Immature natural killer cell (primary cell): ENCODE data around the gene ACTN1. TPM values are rescaled to one million over a fixed set of nuclear protein-coding genes. Genes with fewer than 3 reads are reported as not detected.
"Not testable (repeated sequence)": the region's sequence is repeated elsewhere in the genome, so short reads cannot be mapped to it uniquely, and the experiment has no call there.

ENCODE experiments used
- DNase-seq, 3 donors: peaks; one replicate each; pipeline ENCODE4 v3.0.0; 2022; ENCODE audit warnings: mixed read lengths in 1 of 3
- H3K27ac Mint-ChIP-seq, 6 donors: one replicate each; pipeline ENCODE4 v1.8.0; 2020; ENCODE audit warnings: mixed read lengths in 6 of 6, mild to moderate bottlenecking in 5 of 6, inconsistent platforms in 4 of 6, moderate library complexity in 3 of 6
- H3K27me3 Mint-ChIP-seq, 3 donors: one replicate each; pipeline ENCODE4 v1.8.0; 2020 to 2021; ENCODE audit warnings: low read depth in 3 of 3, mild to moderate bottlenecking in 3 of 3, mixed read lengths in 3 of 3, moderate library complexity in 3 of 3, inconsistent platforms in 1 of 3
- H3K36me3 Mint-ChIP-seq, 3 donors: one replicate each; pipeline ENCODE4 v1.8.0; 2020; ENCODE audit warnings: mixed read lengths in 3 of 3, inconsistent platforms in 2 of 3, mild to moderate bottlenecking in 2 of 3
- H3K4me1 Mint-ChIP-seq, 2 donors: one replicate each; pipeline ENCODE4 v1.8.0; 2020; ENCODE audit warnings: inconsistent platforms in 2 of 2, mild to moderate bottlenecking in 2 of 2, mixed read lengths in 2 of 2, moderate library complexity in 1 of 2
- H3K4me3 Mint-ChIP-seq, 5 donors: one replicate each; pipeline ENCODE4 v1.8.0; 2020; ENCODE audit warnings: mild to moderate bottlenecking in 5 of 5, mixed read lengths in 5 of 5, inconsistent platforms in 3 of 5, moderate library complexity in 3 of 5
- H3K9me3 Mint-ChIP-seq, 6 donors: one replicate each; pipeline ENCODE4 v1.8.0; 2020; ENCODE audit warnings: mild to moderate bottlenecking in 6 of 6, mixed read lengths in 6 of 6, inconsistent platforms in 4 of 6, moderate library complexity in 3 of 6
- polyA plus RNA-seq, 3 donors: library from polyadenylated mRNA; unstranded; fragments of 300-500 nt; fragmentation: Illumina TruSeq; gene quantifications; one replicate each; pipeline ENCODE4 v1.2.3, GENCODE V29; 2021

Gene ACTN1
- polyA plus RNA-seq, 3 donors from 2014 or later: 5.2 to 9.7 (median 9.3) TPM

DNA sequence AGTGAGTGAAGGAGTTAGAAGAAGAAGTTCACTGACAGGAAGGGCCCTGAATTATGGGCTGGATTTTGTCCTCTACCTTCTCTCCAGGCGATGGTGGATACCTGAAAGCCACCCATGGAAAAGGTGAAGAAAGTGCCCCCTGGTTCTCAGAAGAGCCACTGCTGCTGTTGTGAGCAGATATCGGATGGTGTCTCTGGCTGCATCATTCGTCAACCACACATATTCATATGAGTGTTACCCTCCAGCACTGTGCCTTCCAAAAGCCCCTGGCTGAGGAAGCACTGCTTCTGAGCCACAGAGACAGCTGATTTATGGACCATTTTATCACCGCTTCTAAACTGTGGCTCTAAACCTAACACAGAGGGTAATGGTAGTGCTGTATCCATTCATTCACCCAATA lies 2.0 kb upstream of the ACTN1 start:
- H3K9me3 Mint-ChIP-seq: no peaks in the 10 kb centered on the region
- H3K4me3 Mint-ChIP-seq: no peak overlapping the region
- peak overlapping the region in 1 of 6 donors; percentile 55 for H3K27ac Mint-ChIP-seq
- DNase-seq: no peak
- no peaks in the 10 kb centered on the region for H3K36me3 Mint-ChIP-seq
- H3K4me1 Mint-ChIP-seq: peaks cover 16 to 18% of the 10 kb centered on the region in 2 donors
- peaks cover 2 to 13% (median 13%) of the 10 kb centered on the region in 3 donors for H3K27me3 Mint-ChIP-seq

DNA sequence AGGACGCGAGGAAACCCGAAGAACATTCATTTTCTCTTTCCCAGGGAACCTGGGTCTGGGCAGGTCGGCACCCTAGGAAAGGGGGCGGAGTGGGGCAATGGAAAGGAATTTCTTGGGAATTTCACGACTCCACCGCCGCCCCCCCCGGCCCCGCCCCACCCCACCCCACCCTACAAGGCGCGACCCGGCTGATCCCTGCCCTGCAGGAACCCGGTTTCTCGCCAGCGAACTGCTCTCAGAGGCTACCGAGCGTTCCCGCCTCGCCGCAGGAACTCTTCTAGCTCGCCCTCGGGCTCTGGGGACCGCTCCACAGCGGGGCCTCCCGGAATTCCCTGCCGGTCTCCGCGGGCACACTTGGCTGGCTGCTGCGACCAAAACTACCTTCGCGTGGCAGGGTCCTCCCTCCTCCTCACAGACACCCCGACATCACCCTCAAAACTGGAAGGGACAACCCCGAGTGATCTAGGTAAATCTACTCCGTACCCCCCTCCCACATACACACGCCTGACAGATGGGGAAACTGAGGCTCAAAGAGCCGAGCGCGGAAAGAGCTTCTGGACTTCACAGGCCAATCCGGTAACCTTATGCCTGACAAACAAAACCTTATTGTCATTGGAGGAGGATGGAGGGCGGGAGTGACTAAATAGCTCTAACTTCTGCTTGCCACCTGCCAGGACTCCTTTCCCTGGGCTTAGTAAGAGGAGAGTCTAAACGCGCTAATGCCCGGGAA lies 785 bp upstream of the ACTN1 start:
- Mint-ChIP-seq H3K4me3 (peak overlapping the region; percentile 68 to 93 (median 77)), H3K27ac (peak overlapping the region in 1 of 6 donors; percentile 13), H3K9me3 (no peaks in the 10 kb centered on the region), H3K4me1 (peaks cover 19% of the 10 kb centered on the region in 2 donors), H3K27me3 (peaks cover 2 to 13% (median 13%) of the 10 kb centered on the region in 3 donors), H3K36me3 (no peaks in the 10 kb centered on the region)
- DNase-seq: no peak

DNA sequence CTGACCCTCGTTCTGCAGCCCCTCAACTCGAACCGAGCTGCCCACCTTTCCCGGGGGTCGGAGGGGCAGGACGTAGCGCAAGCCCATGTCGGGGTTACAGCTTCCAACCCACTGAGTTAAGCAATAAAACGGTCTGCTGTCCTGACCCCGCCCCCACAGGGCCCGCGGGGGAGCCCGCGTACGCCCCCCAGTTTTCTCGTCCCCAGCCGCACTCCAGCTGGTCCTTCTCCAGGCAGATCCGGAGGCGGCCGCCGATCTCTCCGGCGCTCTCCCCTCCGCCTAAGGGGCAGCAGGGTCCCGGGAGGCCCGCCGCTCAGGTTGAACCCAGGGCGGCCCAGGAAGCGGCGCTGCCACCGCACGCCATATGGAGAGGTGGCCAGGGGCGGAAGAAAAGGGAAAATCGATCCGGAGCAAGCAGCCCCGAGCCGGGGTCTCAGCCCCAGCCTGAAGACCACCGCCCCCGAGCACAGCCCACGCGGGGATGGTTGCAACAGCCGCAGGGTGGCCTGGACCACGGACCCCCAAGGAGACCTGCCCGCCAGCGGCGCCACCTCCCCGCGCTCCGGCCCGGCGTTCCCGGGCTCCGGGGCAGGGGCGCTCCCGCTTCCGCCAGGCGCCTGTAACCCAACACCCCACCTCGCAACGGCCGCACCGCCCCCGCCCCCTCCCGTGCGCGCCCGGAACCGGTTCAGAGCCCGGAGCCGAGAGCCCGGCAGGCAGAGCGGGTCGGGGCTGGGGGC lies 760 bp downstream of the ACTN1 start:
- peaks cover 19% of the 10 kb centered on the region in 2 donors for H3K4me1 Mint-ChIP-seq
- H3K27me3 Mint-ChIP-seq: peaks cover 2 to 13% (median 13%) of the 10 kb centered on the region in 3 donors
- H3K9me3 Mint-ChIP-seq: no peaks in the 10 kb centered on the region
- H3K36me3 Mint-ChIP-seq: no peaks in the 10 kb centered on the region
- DNase-seq: peak; percentile 12 to 52 (median 17)
- H3K4me3 Mint-ChIP-seq: peak overlapping the region; percentile 83 to 90 (median 88)
- peak overlapping the region in 1 of 6 donors; percentile 37 for H3K27ac Mint-ChIP-seq

DNA sequence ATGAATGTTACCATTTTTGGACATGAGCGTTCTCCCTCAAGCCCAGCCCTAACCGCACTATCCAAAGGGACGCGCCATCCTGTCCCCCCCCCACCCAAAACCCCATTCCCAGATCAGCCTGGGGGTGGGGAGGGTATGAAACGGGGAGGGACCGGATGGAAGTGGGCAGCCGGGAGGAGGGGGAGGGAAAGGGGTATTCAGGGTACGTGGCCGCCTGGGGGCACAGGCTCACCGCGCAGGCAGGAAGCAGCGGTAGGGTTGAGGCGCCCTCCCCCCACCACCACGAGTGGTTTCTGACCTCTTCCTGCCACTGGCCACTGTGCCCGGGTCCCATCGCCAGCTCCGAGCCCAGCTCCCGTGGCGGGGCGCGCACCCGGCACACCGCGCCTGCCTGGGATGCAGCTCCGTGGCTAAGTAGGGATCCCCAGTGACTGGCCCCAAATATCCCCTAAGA lies 1.4 kb downstream of the ACTN1 start:
- Mint-ChIP-seq H3K27ac (peak overlapping the region in 2 of 6 donors; percentile 56 to 71), H3K4me1 (peaks cover 19% of the 10 kb centered on the region in 2 donors), H3K36me3 (no peaks in the 10 kb centered on the region), H3K4me3 (peak overlapping the region; percentile 84 to 89 (median 87)), H3K27me3 (peaks cover 2 to 13% (median 13%) of the 10 kb centered on the region in 3 donors), H3K9me3 (no peaks in the 10 kb centered on the region)
- peak; percentile 63 to 71 (median 69) for DNase-seq

DNA sequence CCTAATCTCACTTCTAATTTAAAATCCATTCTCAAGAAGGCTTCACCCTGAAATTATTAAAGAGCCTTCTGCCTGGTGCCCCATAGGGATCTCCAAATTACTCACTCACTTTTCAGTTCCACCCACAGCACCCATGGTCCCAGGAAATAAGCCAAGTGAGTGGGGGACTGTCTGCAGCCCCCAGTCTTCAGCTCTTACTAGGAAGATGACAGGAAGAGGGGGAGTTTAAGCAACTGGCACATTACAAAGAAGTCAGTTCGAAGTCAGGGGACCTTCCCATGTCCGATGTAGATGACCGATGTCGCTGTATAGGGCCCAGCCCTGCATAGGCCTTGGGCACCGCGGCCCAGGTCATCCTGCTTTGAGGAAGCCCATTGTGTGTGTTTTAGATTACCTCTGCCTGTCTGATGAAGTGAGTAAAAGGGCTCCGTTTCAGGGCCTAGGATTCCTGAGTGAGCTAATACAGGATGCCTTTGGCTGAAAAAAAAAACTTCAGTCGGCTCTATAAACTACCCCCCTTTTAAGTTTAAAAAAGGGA lies 1.9 kb downstream of the ACTN1 start:
- DNase-seq: no peak
- Mint-ChIP-seq H3K27ac (peak overlapping the region in 2 of 6 donors; percentile 56 to 71), H3K4me1 (peaks cover 19% of the 10 kb centered on the region in 2 donors), H3K27me3 (peaks cover 2 to 13% (median 13%) of the 10 kb centered on the region in 3 donors), H3K36me3 (peaks cover 0 to 4% (median 0%) of the 10 kb centered on the region in 3 donors), H3K4me3 (peak overlapping the region; percentile 84 to 89 (median 87)), H3K9me3 (no peaks in the 10 kb centered on the region)

DNA sequence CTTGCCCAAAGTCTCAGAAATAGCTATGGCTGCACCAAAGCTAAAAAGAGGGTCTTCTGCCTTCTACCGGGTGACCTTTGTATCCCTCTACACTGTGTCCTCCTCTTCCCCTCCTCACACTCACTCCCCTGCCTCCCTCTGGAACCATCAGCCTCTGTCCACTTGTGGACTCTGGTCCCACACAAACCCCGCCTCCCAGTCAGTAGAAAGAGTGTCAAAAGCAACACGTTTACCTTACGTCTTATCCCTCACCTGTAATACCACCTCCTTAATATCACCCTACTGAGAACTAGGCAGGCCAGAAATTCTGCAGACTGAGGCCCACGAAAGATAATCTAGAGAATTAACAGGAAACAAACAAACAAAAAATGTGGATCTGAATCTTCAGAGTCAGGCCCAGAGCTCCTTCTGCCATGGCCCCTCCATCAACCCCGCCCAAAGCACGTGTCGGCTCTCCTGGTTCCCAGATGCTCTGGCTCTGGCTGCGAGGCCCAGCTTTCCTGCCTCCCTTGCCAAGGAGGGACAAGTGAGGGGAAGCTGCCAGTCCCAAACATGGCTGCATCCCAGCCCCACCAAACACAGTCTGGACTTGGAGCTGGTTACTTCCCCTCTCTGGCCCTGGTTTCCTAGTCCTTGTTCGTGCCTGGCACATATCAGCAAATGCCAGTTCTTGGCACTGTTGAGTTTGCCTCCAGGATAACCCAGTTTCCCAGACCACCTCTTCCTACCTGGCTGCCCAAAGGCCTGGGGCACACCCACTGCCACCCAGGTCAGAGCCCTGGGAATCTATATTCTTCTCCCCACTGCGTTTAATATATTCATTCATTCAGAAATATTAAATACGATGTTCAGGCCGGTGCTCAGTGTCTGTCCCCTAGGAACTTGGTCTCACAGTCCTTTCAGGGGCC lies 2.7 kb downstream of the ACTN1 start:
- peaks cover 1 to 13% (median 13%) of the 10 kb centered on the region in 3 donors for H3K27me3 Mint-ChIP-seq
- no peak for DNase-seq
- H3K4me3 Mint-ChIP-seq: peak overlapping the region; percentile 84 to 89 (median 87)
- H3K27ac Mint-ChIP-seq: peak overlapping the region in 3 of 6 donors; percentile 53 to 76 (median 71)
- H3K4me1 Mint-ChIP-seq: peaks cover 19 to 20% of the 10 kb centered on the region in 2 donors
- H3K9me3 Mint-ChIP-seq: no peaks in the 10 kb centered on the region
- peaks cover 0 to 4% (median 0%) of the 10 kb centered on the region in 3 donors for H3K36me3 Mint-ChIP-seq

DNA sequence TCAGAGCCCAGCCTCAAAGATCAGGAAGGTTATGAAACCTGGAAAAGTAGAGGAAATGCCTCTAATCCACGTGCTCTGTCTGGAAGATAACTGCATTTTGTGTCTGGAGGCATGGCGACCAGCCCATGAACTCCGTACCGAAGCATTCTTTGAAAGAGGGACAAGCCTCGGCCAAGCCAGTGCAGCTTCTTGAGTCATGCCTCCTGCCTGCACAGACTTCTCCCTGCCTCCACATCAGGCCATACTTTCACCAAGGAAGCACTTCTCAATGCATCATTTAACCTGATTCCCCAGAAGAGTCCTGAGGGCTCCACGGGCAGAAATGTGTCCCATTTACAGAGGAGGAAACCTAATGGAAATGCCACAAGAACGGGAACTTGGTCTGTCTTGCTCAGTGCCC lies 3.4 kb downstream of the ACTN1 start:
- Mint-ChIP-seq H3K27me3 (peaks cover 0 to 13% (median 13%) of the 10 kb centered on the region in 3 donors), H3K36me3 (peaks cover 0 to 4% (median 0%) of the 10 kb centered on the region in 3 donors), H3K9me3 (no peaks in the 10 kb centered on the region), H3K4me1 (peaks cover 20 to 22% of the 10 kb centered on the region in 2 donors), H3K4me3 (no peak overlapping the region), H3K27ac (no peak overlapping the region)
- DNase-seq: no peak

DNA sequence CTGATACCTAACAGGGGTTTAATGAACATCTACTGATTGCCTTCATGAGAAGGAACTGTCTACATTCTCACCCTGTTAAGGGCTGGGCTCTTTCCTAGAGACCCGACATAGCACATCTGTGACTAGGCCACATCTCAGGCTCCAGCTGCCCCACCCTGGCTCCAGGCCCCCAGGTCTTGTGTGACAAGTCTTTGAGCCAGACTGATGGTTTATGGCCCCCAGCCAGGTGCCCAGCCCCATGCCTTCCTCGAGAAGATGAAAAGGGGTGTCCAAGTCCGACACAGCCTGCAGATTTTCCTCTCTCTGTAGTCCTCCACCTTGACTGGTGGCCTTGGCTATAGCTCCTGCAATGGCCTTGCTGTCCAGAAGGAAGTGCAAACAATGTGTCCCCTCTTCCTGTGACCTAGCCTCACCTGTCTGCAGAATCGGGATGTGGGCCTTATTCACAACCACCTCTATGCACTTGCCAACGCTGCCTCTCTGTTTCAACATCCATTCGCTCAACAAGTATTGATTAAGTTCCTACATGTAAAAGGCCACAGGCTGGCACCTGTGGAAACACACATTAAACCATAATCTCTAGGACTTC lies 4.2 kb downstream of the ACTN1 start:
- Mint-ChIP-seq H3K9me3 (no peaks in the 10 kb centered on the region), H3K27me3 (peaks cover 1 to 13% (median 11%) of the 10 kb centered on the region in 3 donors), H3K4me1 (peaks cover 19 to 28% of the 10 kb centered on the region in 2 donors), H3K36me3 (peaks cover 0 to 4% (median 0%) of the 10 kb centered on the region in 3 donors), H3K27ac (peak overlapping the region in 1 of 6 donors; percentile 42), H3K4me3 (no peak overlapping the region)
- no peak for DNase-seq

DNA sequence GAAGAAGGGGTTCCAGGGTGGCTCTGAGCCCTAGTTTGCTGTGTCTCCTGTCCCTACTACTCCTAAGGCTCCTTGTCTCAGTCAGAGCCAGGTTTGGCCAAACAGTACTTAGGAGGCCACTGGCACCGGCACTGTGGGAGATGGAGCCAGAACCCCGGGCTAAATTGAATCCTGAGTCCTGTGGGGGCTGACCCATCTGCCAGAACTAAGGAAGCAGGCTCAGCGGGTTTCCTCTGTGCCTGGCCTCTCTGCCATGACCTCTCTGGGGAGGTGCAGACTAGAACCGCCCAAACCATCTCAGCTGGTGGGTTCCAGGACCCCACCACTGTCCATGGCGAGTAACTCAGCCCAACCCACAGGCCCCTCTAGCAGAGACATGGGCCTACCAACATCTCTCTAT lies 5.5 kb downstream of the ACTN1 start:
- no peak overlapping the region for H3K27ac Mint-ChIP-seq
- peaks cover 0 to 4% (median 0%) of the 10 kb centered on the region in 3 donors for H3K36me3 Mint-ChIP-seq
- peaks cover 1 to 12% (median 8%) of the 10 kb centered on the region in 3 donors for H3K27me3 Mint-ChIP-seq
- no peak overlapping the region for H3K4me3 Mint-ChIP-seq
- no peak for DNase-seq
- H3K4me1 Mint-ChIP-seq: peaks cover 19 to 32% of the 10 kb centered on the region in 2 donors
- H3K9me3 Mint-ChIP-seq: no peaks in the 10 kb centered on the region

DNA sequence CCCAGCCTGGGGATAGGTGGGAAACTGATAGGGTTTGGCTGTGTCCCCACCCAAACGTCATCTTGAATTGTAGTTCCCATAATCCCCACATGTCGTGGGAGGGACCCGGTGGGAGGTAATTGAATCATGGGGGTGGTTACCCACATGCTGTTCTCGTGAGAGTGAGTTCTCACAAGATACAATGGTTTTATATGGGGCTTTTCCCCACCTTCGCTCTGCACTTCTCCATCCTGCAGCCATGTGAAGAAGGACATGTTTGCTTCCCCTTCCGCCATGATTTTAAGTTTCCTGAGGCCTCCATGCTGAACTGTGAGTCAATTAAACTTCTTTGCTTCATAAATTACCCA lies 5.9 kb downstream of the ACTN1 start:
- Mint-ChIP-seq H3K4me1 (peaks cover 19 to 32% of the 10 kb centered on the region in 2 donors), H3K27me3 (peaks cover 1 to 12% (median 8%) of the 10 kb centered on the region in 3 donors)
- not testable (repeated sequence) for H3K27ac Mint-ChIP-seq, H3K9me3 Mint-ChIP-seq, H3K36me3 Mint-ChIP-seq, H3K4me3 Mint-ChIP-seq, DNase-seq

DNA sequence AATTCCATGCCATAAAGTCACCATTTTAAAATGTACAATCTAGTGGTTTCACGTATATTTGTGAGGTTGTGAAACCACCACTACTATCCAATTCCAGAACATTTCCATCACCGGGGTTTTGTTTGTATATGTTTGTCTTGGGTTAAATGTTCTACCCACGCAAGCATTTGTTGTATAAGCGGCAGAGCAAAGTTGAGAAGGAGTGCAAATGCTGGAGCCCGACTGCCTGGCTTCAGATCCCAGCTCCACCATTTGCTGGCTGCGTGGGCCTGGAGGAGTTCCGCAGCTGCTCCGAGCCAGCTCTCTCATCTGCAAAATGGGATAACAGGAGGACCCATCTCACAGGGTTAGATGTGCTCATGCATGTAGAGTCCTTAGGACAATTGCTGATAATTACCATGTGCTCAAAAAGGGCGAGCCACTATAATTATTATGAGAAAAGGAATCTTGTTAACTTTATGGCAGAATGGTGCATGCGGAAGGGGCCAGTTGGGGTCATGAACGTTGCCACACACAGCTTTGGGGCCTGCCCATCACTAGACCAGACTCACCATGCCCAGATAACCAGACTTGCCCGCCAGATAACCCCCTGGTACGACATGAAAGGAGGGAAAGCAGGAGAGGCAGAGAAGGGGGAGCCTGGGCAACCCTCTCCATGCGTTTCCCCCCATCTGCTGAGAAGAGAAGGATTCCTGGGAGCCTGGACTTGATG lies 6.4 kb downstream of the ACTN1 start:
- H3K36me3 Mint-ChIP-seq: peaks cover 0 to 4% (median 0%) of the 10 kb centered on the region in 3 donors
- no peak for DNase-seq
- no peak overlapping the region for H3K4me3 Mint-ChIP-seq
- H3K4me1 Mint-ChIP-seq: peaks cover 16 to 31% of the 10 kb centered on the region in 2 donors
- H3K27ac Mint-ChIP-seq: no peak overlapping the region
- H3K9me3 Mint-ChIP-seq: no peaks in the 10 kb centered on the region
- H3K27me3 Mint-ChIP-seq: peaks cover 1 to 9% (median 8%) of the 10 kb centered on the region in 3 donors

DNA sequence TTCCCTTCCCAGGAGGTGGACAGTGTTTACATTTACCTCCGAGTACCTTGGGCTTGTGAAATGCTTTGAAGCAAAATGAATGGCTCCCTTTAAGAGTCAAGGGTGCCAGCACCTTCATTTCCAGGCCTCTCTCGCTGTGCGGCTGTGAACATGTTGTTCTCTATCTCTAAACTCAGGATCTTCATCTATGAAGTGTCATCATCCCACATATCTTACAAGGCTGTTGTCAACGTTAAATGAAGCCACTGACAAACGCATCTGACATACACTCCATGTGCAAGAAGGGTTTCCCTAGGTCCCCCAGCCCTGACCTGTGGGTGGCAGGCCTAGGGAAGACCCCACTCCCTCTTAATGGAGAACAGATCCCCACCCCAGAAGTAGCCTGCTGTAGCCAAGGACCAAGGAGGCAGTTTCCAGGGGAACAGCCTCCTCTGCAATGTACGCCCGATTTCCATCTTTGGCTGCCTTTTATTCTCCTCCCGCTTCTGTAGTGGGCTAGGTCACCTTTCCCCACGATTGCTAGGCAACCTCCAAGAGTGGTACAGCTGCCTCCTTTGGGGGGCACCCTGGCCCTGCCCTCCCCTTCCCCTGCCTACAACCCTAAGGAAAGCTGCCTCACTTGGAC lies 7.6 kb downstream of the ACTN1 start:
- no peak overlapping the region for H3K4me3 Mint-ChIP-seq
- H3K36me3 Mint-ChIP-seq: peaks cover 0 to 4% (median 0%) of the 10 kb centered on the region in 3 donors
- H3K4me1 Mint-ChIP-seq: peaks cover 8 to 20% of the 10 kb centered on the region in 2 donors
- peak overlapping the region in 2 of 6 donors; percentile 19 to 41 for H3K27ac Mint-ChIP-seq
- H3K9me3 Mint-ChIP-seq: no peaks in the 10 kb centered on the region
- peaks cover under 1 to 2% (median 1%) of the 10 kb centered on the region in 3 donors for H3K27me3 Mint-ChIP-seq
- DNase-seq: no peak
